Measurements from ENCODE around the gene SART1.

The SART1 gene, protein sequence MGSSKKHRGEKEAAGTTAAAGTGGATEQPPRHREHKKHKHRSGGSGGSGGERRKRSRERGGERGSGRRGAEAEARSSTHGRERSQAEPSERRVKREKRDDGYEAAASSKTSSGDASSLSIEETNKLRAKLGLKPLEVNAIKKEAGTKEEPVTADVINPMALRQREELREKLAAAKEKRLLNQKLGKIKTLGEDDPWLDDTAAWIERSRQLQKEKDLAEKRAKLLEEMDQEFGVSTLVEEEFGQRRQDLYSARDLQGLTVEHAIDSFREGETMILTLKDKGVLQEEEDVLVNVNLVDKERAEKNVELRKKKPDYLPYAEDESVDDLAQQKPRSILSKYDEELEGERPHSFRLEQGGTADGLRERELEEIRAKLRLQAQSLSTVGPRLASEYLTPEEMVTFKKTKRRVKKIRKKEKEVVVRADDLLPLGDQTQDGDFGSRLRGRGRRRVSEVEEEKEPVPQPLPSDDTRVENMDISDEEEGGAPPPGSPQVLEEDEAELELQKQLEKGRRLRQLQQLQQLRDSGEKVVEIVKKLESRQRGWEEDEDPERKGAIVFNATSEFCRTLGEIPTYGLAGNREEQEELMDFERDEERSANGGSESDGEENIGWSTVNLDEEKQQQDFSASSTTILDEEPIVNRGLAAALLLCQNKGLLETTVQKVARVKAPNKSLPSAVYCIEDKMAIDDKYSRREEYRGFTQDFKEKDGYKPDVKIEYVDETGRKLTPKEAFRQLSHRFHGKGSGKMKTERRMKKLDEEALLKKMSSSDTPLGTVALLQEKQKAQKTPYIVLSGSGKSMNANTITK

DNA sequence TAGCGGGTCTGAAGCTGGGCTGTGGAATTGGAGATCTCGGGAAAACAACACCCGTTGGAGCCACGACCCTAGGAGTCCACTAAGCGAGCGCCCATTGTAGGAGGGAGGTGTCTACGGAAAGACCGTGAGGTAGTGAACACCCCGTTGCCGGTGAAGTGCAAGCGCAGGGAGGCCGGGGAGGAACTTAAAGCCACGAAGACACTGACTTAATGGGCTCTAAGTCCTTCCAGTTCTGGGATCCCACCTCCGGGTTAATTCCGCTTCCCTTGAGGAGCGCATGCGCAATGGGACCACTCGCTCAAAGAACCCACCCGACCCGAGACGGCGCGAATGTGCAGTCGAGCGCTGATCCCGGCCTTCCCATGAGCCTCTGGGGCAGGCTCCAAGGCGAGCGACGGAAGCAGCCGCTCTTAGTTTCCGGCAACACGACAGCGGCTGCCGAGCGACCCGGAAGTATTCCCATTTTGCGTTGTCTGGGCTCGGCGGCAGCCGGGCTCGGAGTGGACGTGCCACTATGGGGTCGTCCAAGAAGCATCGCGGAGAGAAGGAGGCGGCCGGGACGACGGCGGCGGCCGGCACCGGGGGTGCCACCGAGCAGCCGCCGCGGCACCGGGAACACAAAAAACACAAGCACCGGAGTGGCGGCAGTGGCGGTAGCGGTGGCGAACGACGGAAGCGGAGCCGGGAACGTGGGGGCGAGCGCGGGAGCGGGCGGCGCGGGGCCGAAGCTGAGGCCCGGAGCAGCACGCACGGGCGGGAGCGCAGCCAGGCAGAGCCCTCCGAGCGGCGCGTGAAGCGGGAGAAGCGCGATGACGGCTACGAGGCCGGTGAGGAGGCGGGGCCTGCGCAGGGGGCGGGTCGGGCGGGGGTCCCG is at the start of gene SART1:
Gene SART1 (plus strand): TSS at position 468 of the 874 bp plus-strand sequence. CDS start 47 bp downstream, at position 515.
- no peak for FAIRE-seq

DNA sequence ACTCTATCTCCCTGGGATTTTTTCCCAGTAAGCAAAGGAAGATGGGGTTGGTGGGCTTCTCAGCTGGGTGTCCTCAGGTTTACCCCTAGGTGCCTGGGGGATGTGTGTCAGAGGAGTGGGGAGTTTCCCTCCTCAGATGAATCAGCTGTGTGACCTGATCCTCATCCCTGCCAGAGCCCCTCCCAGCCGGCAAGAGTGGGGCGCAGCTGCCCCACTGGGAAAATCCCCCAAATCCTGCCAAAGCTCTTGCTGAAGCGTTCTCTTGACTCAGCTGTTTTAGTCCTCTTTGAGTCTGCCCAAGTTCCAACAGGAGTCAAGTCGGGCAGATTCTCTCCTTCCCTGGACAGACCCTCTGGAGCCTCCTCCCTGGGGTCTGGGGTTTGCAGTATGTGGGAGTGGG is 48.7 kb upstream of the SART1 start:
- no peak for FAIRE-seq
- no peak for DNase-seq (ENCODE audit: insufficient read length, low spot score)
- TF ChIP-seq, protein P1, sequence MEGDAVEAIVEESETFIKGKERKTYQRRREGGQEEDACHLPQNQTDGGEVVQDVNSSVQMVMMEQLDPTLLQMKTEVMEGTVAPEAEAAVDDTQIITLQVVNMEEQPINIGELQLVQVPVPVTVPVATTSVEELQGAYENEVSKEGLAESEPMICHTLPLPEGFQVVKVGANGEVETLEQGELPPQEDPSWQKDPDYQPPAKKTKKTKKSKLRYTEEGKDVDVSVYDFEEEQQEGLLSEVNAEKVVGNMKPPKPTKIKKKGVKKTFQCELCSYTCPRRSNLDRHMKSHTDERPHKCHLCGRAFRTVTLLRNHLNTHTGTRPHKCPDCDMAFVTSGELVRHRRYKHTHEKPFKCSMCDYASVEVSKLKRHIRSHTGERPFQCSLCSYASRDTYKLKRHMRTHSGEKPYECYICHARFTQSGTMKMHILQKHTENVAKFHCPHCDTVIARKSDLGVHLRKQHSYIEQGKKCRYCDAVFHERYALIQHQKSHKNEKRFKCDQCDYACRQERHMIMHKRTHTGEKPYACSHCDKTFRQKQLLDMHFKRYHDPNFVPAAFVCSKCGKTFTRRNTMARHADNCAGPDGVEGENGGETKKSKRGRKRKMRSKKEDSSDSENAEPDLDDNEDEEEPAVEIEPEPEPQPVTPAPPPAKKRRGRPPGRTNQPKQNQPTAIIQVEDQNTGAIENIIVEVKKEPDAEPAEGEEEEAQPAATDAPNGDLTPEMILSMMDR (IDR thresholded peaks at IDR 0.05; ENCODE audit: insufficient read depth, missing control alignments) = no peak

More for the DNA sequence above, at the start of gene SART1:
- peak; percentile 99 for DNase-seq (ENCODE audit: insufficient read length, low spot score)
- TF ChIP-seq, protein P1 (IDR thresholded peaks at IDR 0.05; ENCODE audit: insufficient read depth, missing control alignments) = no peak

DNA sequence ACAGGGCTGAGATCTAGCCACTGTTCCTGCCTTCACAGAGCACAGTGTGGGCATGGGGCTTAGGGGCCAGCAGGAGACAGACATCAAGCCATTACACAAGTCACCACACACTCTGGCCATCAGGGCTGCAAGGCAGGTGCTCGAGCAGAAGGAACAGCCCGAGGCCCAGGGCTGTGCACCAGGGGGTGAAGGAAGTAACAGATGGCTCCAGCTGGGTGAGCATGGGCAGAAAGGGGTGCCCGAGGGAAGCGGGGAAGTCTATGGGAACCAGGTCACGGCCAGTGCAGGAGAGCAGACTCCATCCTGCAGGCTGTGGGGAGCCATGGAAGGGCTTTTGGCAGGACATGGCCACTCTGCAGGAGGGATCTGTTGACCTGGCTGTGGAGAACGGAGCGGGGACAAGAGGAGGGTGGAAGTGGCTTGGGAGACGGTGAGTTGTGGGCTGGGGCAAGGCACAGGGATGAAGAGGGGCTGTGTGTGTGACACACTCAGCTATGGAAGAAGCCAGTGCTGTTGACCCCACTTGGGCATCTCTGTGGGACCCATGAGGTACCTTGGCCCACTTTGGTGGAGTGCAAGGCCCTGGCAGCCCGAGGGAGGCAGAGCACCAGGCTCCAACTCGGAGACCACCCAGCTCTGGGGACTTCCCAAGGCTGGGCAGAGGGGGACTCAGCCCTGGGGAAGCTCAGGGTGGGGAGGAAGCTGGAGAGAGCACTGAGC is 46.3 kb upstream of the SART1 start:
- DNase-seq (ENCODE audit: insufficient read length, low spot score) = no peak
- no peak for FAIRE-seq
- TF ChIP-seq, protein P1 (IDR thresholded peaks at IDR 0.05; ENCODE audit: insufficient read depth, missing control alignments) = no peak

DNA sequence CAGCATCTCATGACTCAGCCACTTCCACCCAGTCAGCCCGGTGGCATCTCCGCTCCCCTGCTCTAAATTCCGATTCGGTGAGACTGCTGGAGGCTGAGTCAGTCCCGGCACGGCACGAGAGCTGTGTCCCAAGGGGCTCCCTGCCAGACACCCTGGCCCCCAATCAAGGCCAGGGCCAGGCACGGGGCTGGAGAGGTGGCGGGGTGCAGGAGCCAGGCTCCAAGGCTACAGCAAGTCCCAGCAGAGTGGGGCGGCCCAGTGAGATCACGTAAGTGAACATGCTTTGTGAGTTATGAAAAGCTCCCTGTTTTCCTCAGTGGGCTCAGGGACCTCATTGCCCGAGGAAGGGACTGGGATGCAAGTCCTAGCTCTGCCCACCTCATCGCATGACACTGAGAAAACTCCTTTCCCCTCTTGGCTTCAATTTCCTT is 45.7 kb upstream of the SART1 start:
- FAIRE-seq = no peak
- TF ChIP-seq, protein P1 (IDR thresholded peaks at IDR 0.05; ENCODE audit: insufficient read depth, missing control alignments) = no peak
- no peak for DNase-seq (ENCODE audit: insufficient read length, low spot score)

DNA sequence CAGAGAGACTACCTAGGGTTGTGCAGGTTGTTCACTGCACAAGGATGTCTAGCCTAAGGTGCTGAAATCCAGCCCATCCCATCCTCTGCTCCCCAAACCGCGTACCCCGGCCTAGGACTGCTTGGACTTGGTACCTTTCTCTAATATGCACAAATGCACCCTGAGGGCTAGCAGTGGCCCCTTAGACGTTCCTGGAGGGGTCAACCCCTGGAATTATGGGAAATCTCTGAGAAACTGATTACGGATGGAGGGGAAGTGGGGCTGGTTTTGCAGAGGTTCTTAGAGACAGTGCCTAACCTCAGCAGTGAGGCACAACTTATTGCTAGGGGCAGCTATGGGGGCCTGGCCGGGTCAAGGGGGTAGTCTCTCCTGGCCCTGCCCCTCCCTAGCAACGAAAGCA is 45.1 kb upstream of the SART1 start:
- TF ChIP-seq, protein P1 (IDR thresholded peaks at IDR 0.05; ENCODE audit: insufficient read depth, missing control alignments) = no peak
- FAIRE-seq = no peak
- DNase-seq (ENCODE audit: insufficient read length, low spot score) = no peak

DNA sequence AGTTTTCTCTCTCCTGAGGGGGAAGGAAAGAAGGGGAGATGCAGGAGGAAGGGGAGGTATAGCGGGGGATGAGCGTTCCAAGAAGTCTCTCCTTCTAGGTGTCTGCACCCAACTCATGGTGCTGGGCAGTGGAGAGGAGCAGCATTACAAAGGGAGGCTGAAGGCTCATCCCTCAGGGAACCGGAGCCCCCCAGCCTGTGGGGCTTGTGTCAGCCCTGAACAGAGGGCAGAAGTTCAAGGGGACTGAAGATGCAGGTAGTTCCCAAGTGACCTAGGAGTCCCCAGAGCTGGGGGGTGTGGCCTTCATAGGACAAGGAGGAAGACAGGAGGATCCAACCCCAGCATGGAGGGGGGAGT is 44.5 kb upstream of the SART1 start:
- no peak for FAIRE-seq
- no peak for DNase-seq (ENCODE audit: insufficient read length, low spot score)
- TF ChIP-seq, protein P1 (IDR thresholded peaks at IDR 0.05; ENCODE audit: insufficient read depth, missing control alignments) = no peak

All from D721Med (cell line).